Measurements from ENCODE around the gene FAM193B.

FAM193B gene

GRCh38 chr5:177550122-177550521, 4.2 kb downstream of the FAM193B start:
- no peak for DNase-seq (ENCODE audit: low spot score)
- in situ Hi-C loops (cut with MboI; ENCODE audit: low pct_unique_long_range_greater_than_20kb, low sequenced_read_pairs, unreplicated experiment): no loop called here
- TF ChIP-seq CTCF (IDR thresholded peaks at IDR 0.05; ENCODE audit: extremely low read depth, insufficient read depth, missing control alignments): no peak

- DNase-seq (ENCODE audit: low spot score): no peak
- TF ChIP-seq CTCF (IDR thresholded peaks at IDR 0.05; ENCODE audit: extremely low read depth, insufficient read depth, missing control alignments): no peak
These were observed 5.9 kb downstream of the FAM193B start for GRCh38 chr5:177548495-177548894.

GRCh38 chr5:177547736-177548135, 6.6 kb downstream of the FAM193B start:
- TF ChIP-seq CTCF (IDR thresholded peaks at IDR 0.05; ENCODE audit: extremely low read depth, insufficient read depth, missing control alignments): no peak
- no peak for DNase-seq (ENCODE audit: low spot score)
- in situ Hi-C loops (cut with MboI; ENCODE audit: low pct_unique_long_range_greater_than_20kb, low sequenced_read_pairs, unreplicated experiment): no loop called here

More at GRCh38 chr5:177548495-177548894, 5.9 kb downstream of the FAM193B start:
- in situ Hi-C loops (cut with MboI; ENCODE audit: low pct_unique_long_range_greater_than_20kb, low sequenced_read_pairs, unreplicated experiment): no loop called here

GRCh38 chr5:177546258-177546741, 8.1 kb downstream of the FAM193B start:
- in situ Hi-C loops (cut with MboI; ENCODE audit: low pct_unique_long_range_greater_than_20kb, low sequenced_read_pairs, unreplicated experiment): no loop called here
- no peak for DNase-seq (ENCODE audit: low spot score)
- no peak for TF ChIP-seq CTCF (IDR thresholded peaks at IDR 0.05; ENCODE audit: extremely low read depth, insufficient read depth, missing control alignments)

GRCh38 chr5:177545487-177546257, 8.7 kb downstream of the FAM193B start:
- in situ Hi-C loops (cut with MboI; ENCODE audit: low pct_unique_long_range_greater_than_20kb, low sequenced_read_pairs, unreplicated experiment): no loop called here
- DNase-seq (ENCODE audit: low spot score): no peak
- no peak for TF ChIP-seq CTCF (IDR thresholded peaks at IDR 0.05; ENCODE audit: extremely low read depth, insufficient read depth, missing control alignments)

GRCh38 chr5:177542816-177543465, 11.4 kb downstream of the FAM193B start:
- no peak for DNase-seq (ENCODE audit: low spot score)
- in situ Hi-C loops (cut with MboI; ENCODE audit: low pct_unique_long_range_greater_than_20kb, low sequenced_read_pairs, unreplicated experiment): no loop called here
- TF ChIP-seq CTCF (IDR thresholded peaks at IDR 0.05; ENCODE audit: extremely low read depth, insufficient read depth, missing control alignments): no peak
